GM12878 (cell line): ENCODE results near the gene RABGEF1. TPM values are rescaled to one million over a fixed set of nuclear protein-coding genes. Genes with fewer than 3 reads are reported as not detected.

Experiments
- ATAC-seq: fragments of 200-7000 bp; cut with Tn5 transposase; 3 replicates; pipeline ENCODE4 v1.9.1; 2020; ENCODE audit warnings: mild to moderate bottlenecking, moderate library complexity
- BruUV-seq: library from RNA; stranded (reverse); fragments of 400-500 nt; replicated peaks from 2 replicates; lab custom pipeline; 2021; lab: Mats Ljungman, UMichigan
- CTCF ChIA-PET: fragments of 300-600 bp; sonication (Branson Sonifier 250); formaldehyde crosslinking; extraction: SDS; loops from one replicate; lab custom pipeline; 2021; ENCODE audit warnings: inconsistent platforms; lab: Yijun Ruan, JAX
- POLR2A ChIA-PET: fragments of 350-600 bp; formaldehyde crosslinking; extraction: SDS; loops from one replicate; lab custom pipeline; 2021; ENCODE audit warnings: inconsistent platforms; lab: Charles Lee
- RAD21 ChIA-PET: fragments of 300-600 bp; sonication (Branson Sonifier 250); formaldehyde crosslinking; loops from one replicate; lab custom pipeline; 2023; ENCODE audit warnings: antibody characterized with exemption; ENCODE audit not compliant: unreplicated experiment; lab: Charles Lee
- SMC1A ChIA-PET: fragments of 300-600 bp; sonication (Branson Sonifier 250); formaldehyde crosslinking; loops from one replicate; lab custom pipeline; 2023; ENCODE audit not compliant: unreplicated experiment, uncharacterized antibody; lab: Charles Lee
- DNase-seq: peaks from one replicate; pipeline ENCODE4 v3.0.0-alpha.2; 2011; ENCODE audit warnings: low read depth, low spot score
- FAIRE-seq: peaks from 3 replicates; lab custom pipeline; 2011; peaks lifted over from hg19 to GRCh38; lab: Jason Lieb, UNC
- H2AFZ ChIP-seq: 2 replicates; pipeline ENCODE4 v1.6.0; 2011; ENCODE audit warnings: low read depth, low read length, control low read depth; ENCODE audit not compliant: control insufficient read depth
- H3K27ac ChIP-seq: 2 replicates; pipeline ENCODE4 v1.5.1; 2011; ENCODE audit warnings: control low read depth; ENCODE audit not compliant: control insufficient read depth, insufficient read depth
- H3K27me3 ChIP-seq, 2 experiments: replicated peaks in 1 of 2; 2 replicates each; pipeline versions ENCODE4 v1.6.0 to v1.6.1; 2011; ENCODE audit warnings: low read length in 1 of 2; ENCODE audit not compliant: control insufficient read depth in 2 of 2, insufficient read depth in 2 of 2
- H3K36me3 ChIP-seq, 2 experiments: 2 replicates each; pipeline ENCODE4 v1.5.1; 2011; ENCODE audit warnings: low read length in 1 of 2; ENCODE audit not compliant: control insufficient read depth in 2 of 2, insufficient read depth in 2 of 2
- H3K4me1 ChIP-seq: 2 replicates; pipeline ENCODE4 v1.6.1; 2011; ENCODE audit warnings: mild to moderate bottlenecking, low read length, moderate library complexity, mixed read lengths; ENCODE audit not compliant: control insufficient read depth, insufficient read depth
- H3K4me2 ChIP-seq: 2 replicates; pipeline ENCODE4 v1.6.0; 2011; ENCODE audit warnings: control low read depth; ENCODE audit not compliant: control insufficient read depth, insufficient read depth
- H3K4me3 ChIP-seq: fragments of 200-600 bp; sonication (generic); 2 replicates; pipeline ENCODE4 v1.5.1; 2016
- H3K79me2 ChIP-seq: 2 replicates; pipeline ENCODE4 v1.6.0; 2011; ENCODE audit warnings: low read length; ENCODE audit not compliant: control insufficient read depth, insufficient read depth
- H3K9ac ChIP-seq: 2 replicates; pipeline ENCODE4 v1.8.0; 2011; ENCODE audit warnings: low read length, control low read depth, mixed read lengths; ENCODE audit not compliant: control insufficient read depth, insufficient read depth
- H3K9me3 ChIP-seq: replicated peaks from 3 replicates; pipeline ENCODE4 v1.5.1; 2011; ENCODE audit warnings: mild to moderate bottlenecking, low read length; ENCODE audit not compliant: control insufficient read depth, insufficient read depth
- H4K20me1 ChIP-seq: 2 replicates; pipeline ENCODE4 v1.6.0; 2011; ENCODE audit not compliant: control insufficient read depth, insufficient read depth
- ATF2 ChIP-seq: IDR thresholded peaks from 2 replicates; pipeline ENCODE4 v1.6.1; 2012; ENCODE audit warnings: low read length, inconsistent platforms
- BCLAF1 ChIP-seq: fragments of 450-650 bp; IDR thresholded peaks from 2 replicates; pipeline ENCODE4 v1.6.1; 2017; ENCODE audit warnings: antibody characterized with exemption, mild to moderate bottlenecking, moderate library complexity
- EZH2 ChIP-seq: IDR thresholded peaks from 2 replicates; pipeline ENCODE4 v1.6.1; 2012; ENCODE audit warnings: low read depth, mild to moderate bottlenecking, control low read depth, inconsistent platforms, low read length, borderline replicate concordance; ENCODE audit not compliant: control insufficient read depth
- FOXK2 ChIP-seq: fragments of 450-650 bp; IDR thresholded peaks from 2 replicates; pipeline ENCODE4 v1.6.1; 2017; ENCODE audit warnings: mild to moderate bottlenecking, moderate library complexity
- HSF1 ChIP-seq: fragments of 150-350 bp; IDR thresholded peaks from 2 replicates; pipeline ENCODE4 v1.6.1; 2014; ENCODE audit warnings: mild to moderate bottlenecking, low read depth, low read length
- KDM1A ChIP-seq: fragments of 200-600 bp; sonication (generic); IDR thresholded peaks from 2 replicates; pipeline ENCODE4 v1.6.1; 2016; ENCODE audit warnings: borderline replicate concordance
- RAD21 ChIP-seq: IDR thresholded peaks from 2 replicates; pipeline ENCODE4 v1.6.1; 2011; ENCODE audit warnings: mild to moderate bottlenecking, low read depth, low read length, moderate library complexity; ENCODE audit not compliant: insufficient read depth
- RB1 ChIP-seq: fragments of 450-650 bp; formaldehyde crosslinking; IDR thresholded peaks from 2 replicates; pipeline ENCODE4 v1.6.1; 2017; ENCODE audit warnings: mild to moderate bottlenecking, borderline replicate concordance
- SMARCA5 ChIP-seq: fragments of 450-650 bp; IDR thresholded peaks from 2 replicates; pipeline ENCODE4 v1.6.1; 2017; ENCODE audit warnings: mild to moderate bottlenecking
- STAT1 ChIP-seq: fragments of 450-650 bp; conservative IDR thresholded peaks from 2 replicates; pipeline ENCODE4 v1.6.1; 2014; ENCODE audit warnings: antibody characterized with exemption, mild to moderate bottlenecking
- TCF7 ChIP-seq: IDR thresholded peaks from 2 replicates; pipeline ENCODE4 v1.6.1; 2014; ENCODE audit warnings: antibody characterized with exemption, borderline replicate concordance
- WRNIP1 ChIP-seq: IDR thresholded peaks from 2 replicates; pipeline ENCODE4 v1.6.1; 2011; ENCODE audit warnings: low read depth, low read length, improper control_type of control experiment, borderline replicate concordance
- ZNF24 ChIP-seq: fragments of 450-650 bp; IDR thresholded peaks from 2 replicates; pipeline ENCODE4 v1.6.1; 2017; ENCODE audit warnings: antibody characterized with exemption, mild to moderate bottlenecking
- ZNF384 ChIP-seq: IDR thresholded peaks from 2 replicates; pipeline ENCODE4 v1.6.1; 2012; ENCODE audit warnings: low read depth, mild to moderate bottlenecking, low read length, improper control_type of control experiment, borderline replicate concordance
- WGBS: methylation state at CpG from one replicate; pipeline ENCODE4 v1.1.6; 2016; ENCODE audit warnings: low lambda C conversion rate; ENCODE audit not compliant: insufficient replicate concordance, insufficient coverage; ENCODE audit errors: missing lambda C conversion rate; 5-methylcytosine and 5-hydroxymethylcytosine counted together
- in situ Hi-C: fragments of 300-500 bp; cut with MboI; formaldehyde crosslinking; loops from 9 replicates; pipeline ENCODE4 v1.14.3; 2018; ENCODE audit warnings: mixed read lengths
- intact Hi-C: fragments of 100-400 bp; cut with micrococcal nuclease; formaldehyde crosslinking; loops from one replicate; pipeline ENCODE4 v1.14.2; 2022; ENCODE audit not compliant: unreplicated experiment
- polyA plus RNA-seq, 11 experiments: library from polyadenylated mRNA; depleted of rRNA in 4 of 11; unstranded in 6 of 11; stranded (reverse) in 5 of 11; fragments of >200 nt; fragmentation: Nextera tagmentation in 4 of 11; fragmentation: Illumina TruSeq in 1 of 11; extraction: Ambion mirVana in 4 of 11; extraction: Trizol in 1 of 11; gene quantifications; 1 replicate in 1 of 11; 2 replicates in 10 of 11; pipeline versions ENCODE4 v1.2.1 to v1.2.3, GENCODE V29; 2011 to 2016; ENCODE audit warnings: inconsistent platforms in 2 of 11, missing spikeins in 2 of 11, low read depth in 1 of 11
- total RNA-seq, 4 experiments: library from RNA; depleted of rRNA in 3 of 4; stranded (reverse); fragments of >200 nt in 3 of 4; fragmentation: Illumina TruSeq in 1 of 4; extraction: Trizol in 1 of 4; gene quantifications; 2 replicates each; pipeline versions ENCODE4 v1.2.1 to v1.2.3, GENCODE V29; 2013 to 2021

Gene RABGEF1
- total and polyA plus RNA-seq, 10 of the 15 experiments (the other 5 are each of a cell fraction or from before 2014, with no cell fraction given) = 10.2 to 36.4 (median 26.1) TPM

- no peak overlapping the region for H3K27ac ChIP-seq
- H2AFZ ChIP-seq = no peak overlapping the region
- intact Hi-C loops (no loop called here), in situ Hi-C loops (no loop called here)
- RAD21 ChIA-PET = no interaction called here
- H3K9ac ChIP-seq = no peak overlapping the region
- no peaks in the 10 kb centered on the region for H4K20me1 ChIP-seq
- H3K27me3 ChIP-seq = no peaks in the 10 kb centered on the region
- FAIRE-seq (no peak), ATAC-seq (no peak), DNase-seq (no peak)
- WGBS = 100% methylated on average over 3 of the region's 3 CpGs
- H3K36me3 ChIP-seq = no peaks in the 10 kb centered on the region
- POLR2A ChIA-PET = no interaction called here
- H3K4me2 ChIP-seq = no peak overlapping the region
- no peak overlapping the region for H3K4me3 ChIP-seq
- TF ChIP-seq BCLAF1 = no peak
- TF ChIP-seq ATF2 = no peak
- no peak for TF ChIP-seq RB1
- no peak for TF ChIP-seq RAD21
- TF ChIP-seq STAT1 = no peak
- no peak for TF ChIP-seq EZH2
- no peak for TF ChIP-seq TCF7
- TF ChIP-seq ZNF24 = no peak
- TF ChIP-seq SMARCA5 = no peak
- TF ChIP-seq HSF1 = no peak
- no peak for TF ChIP-seq FOXK2
- TF ChIP-seq KDM1A = no peak
- no peak for TF ChIP-seq WRNIP1
- TF ChIP-seq ZNF384 = no peak
- SMC1A ChIA-PET = interaction anchor here (1.3 kb wide), 1 partner anchor 15 kb away, joined by 3 read pairs; no protein-coding TSS in a partner anchor
- no TSS peak for BruUV-seq
- H3K4me1 ChIP-seq = peaks cover 28% of the 10 kb centered on the region
- CTCF ChIA-PET = no interaction called here
- peaks cover 4% of the 10 kb centered on the region; the same call in 2 of the 3 replicates for H3K9me3 ChIP-seq
- peaks cover 13% of the 10 kb centered on the region for H3K79me2 ChIP-seq
These were observed 5.4 kb upstream of the RABGEF1 start for GRCh38 chr7:66735154-66735553.
